ENCODE data around the gene GPR45. TPM values are rescaled to one million over a fixed set of nuclear protein-coding genes. Genes with fewer than 3 reads are reported as not detected.

The GPR45 gene
- total and polyA plus RNA-seq, 3 donors from 2014 or later = 0.68 to 0.74 TPM; not detected in 1

DNA sequence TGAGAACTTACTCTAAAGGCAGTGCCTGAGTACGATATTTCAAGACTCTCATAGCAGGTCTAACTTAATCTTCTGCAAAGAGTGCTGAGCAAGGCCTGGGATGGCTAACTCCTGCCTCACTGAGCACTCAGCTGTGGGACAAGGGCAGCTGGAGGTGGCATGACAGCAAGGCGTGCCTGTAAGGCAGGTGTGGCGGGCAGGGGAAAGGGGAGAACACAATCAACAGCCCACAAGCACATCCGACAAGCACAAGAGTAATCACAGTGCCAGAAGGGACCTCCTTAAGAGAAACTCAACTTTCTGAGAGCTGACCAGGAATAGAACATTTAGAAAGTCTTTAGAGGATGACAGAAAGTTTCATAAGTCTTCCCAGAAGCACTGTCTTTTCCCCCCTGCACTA lies 42.0 kb downstream of the GPR45 start:
- WGBS, 2 donors = 93 to 95% methylated on average over 4 of the region's 4 CpGs
- TF ChIP-seq POLR2A (IDR thresholded peaks at IDR 0.05) = no peak
- TF ChIP-seq, protein P1, sequence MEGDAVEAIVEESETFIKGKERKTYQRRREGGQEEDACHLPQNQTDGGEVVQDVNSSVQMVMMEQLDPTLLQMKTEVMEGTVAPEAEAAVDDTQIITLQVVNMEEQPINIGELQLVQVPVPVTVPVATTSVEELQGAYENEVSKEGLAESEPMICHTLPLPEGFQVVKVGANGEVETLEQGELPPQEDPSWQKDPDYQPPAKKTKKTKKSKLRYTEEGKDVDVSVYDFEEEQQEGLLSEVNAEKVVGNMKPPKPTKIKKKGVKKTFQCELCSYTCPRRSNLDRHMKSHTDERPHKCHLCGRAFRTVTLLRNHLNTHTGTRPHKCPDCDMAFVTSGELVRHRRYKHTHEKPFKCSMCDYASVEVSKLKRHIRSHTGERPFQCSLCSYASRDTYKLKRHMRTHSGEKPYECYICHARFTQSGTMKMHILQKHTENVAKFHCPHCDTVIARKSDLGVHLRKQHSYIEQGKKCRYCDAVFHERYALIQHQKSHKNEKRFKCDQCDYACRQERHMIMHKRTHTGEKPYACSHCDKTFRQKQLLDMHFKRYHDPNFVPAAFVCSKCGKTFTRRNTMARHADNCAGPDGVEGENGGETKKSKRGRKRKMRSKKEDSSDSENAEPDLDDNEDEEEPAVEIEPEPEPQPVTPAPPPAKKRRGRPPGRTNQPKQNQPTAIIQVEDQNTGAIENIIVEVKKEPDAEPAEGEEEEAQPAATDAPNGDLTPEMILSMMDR (IDR thresholded peaks at IDR 0.05) = no peak
- Histone ChIP-seq H3K27ac (no peak overlapping the region), H3K4me3 (no peak overlapping the region), H3K4me1 (no peaks in the 10 kb centered on the region), H3K36me3 (ENCODE audit: low read depth, missing control alignments) (no peaks in the 10 kb centered on the region), H3K9me3 (no peaks in the 10 kb centered on the region), H3K27me3 (no peaks in the 10 kb centered on the region)
- intact Hi-C loops (cut with DNase I; ENCODE audit: low total_unique reads) = no loop called here
- no peak for DNase-seq

DNA sequence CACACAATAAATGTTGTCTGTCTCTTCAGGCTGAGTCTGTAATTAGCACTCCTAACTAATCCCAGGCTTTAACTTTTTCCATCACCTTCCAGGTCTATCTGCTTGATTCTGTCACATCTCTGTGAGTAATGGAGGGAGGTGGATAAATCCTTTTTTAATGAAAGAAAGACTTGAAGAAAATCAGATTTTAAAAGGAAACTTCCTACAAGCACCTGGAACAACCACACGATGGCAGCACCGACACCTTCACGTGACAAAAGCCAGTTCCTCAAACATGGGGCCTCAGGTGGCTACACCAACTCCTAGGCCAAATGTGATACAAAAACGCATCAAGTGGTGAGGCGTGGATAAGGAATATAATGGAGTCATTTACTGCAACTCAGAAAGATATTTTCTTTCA lies 46.1 kb downstream of the GPR45 start:
- H3K4me3 ChIP-seq = no peak overlapping the region
- intact Hi-C loops (cut with DNase I; ENCODE audit: low total_unique reads) = no loop called here
- H3K27me3 ChIP-seq = no peaks in the 10 kb centered on the region
- H3K36me3 ChIP-seq (ENCODE audit: low read depth, missing control alignments) = no peaks in the 10 kb centered on the region
- no peak overlapping the region for H3K27ac ChIP-seq
- no peaks in the 10 kb centered on the region for H3K4me1 ChIP-seq
- 57 to 60% methylated on average over 5 of the region's 5 CpGs for WGBS, 2 donors
- no peaks in the 10 kb centered on the region for H3K9me3 ChIP-seq
- DNase-seq = peak; percentile 40
- TF ChIP-seq, protein P1 (IDR thresholded peaks at IDR 0.05) = peak in 2 of 3 experiments; percentile 12 to 27
- no peak for TF ChIP-seq POLR2A (IDR thresholded peaks at IDR 0.05)

DNA sequence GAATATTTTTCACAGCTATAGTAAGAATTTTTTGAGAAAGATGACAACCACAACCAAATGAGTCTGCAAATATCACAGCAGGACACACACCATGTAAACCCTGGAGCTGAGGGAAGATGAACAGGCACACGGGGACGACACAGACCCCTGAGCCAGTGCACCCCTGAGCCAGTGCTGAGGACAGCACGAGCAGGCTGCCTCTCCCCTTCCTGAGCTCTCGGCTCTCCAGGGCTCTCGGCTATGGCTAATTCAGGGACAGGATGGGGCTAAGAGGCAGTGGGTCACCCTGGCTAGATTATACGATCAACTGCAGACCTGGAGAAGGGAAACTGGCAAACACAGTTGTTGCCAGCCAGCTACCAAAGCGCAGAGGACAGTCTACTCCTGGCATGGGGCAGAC lies 46.6 kb downstream of the GPR45 start:
- no peak for DNase-seq
- H3K9me3 ChIP-seq = no peaks in the 10 kb centered on the region
- no peak overlapping the region for H3K27ac ChIP-seq
- H3K27me3 ChIP-seq = no peaks in the 10 kb centered on the region
- H3K4me1 ChIP-seq = no peaks in the 10 kb centered on the region
- intact Hi-C loops (cut with DNase I; ENCODE audit: low total_unique reads) = no loop called here
- WGBS, 2 donors = 92 to 94% methylated on average over 7 of the region's 7 CpGs
- TF ChIP-seq, protein P1 (IDR thresholded peaks at IDR 0.05) = no peak
- TF ChIP-seq POLR2A (IDR thresholded peaks at IDR 0.05) = no peak
- H3K4me3 ChIP-seq = no peak overlapping the region
- no peaks in the 10 kb centered on the region for H3K36me3 ChIP-seq (ENCODE audit: low read depth, missing control alignments)

DNA sequence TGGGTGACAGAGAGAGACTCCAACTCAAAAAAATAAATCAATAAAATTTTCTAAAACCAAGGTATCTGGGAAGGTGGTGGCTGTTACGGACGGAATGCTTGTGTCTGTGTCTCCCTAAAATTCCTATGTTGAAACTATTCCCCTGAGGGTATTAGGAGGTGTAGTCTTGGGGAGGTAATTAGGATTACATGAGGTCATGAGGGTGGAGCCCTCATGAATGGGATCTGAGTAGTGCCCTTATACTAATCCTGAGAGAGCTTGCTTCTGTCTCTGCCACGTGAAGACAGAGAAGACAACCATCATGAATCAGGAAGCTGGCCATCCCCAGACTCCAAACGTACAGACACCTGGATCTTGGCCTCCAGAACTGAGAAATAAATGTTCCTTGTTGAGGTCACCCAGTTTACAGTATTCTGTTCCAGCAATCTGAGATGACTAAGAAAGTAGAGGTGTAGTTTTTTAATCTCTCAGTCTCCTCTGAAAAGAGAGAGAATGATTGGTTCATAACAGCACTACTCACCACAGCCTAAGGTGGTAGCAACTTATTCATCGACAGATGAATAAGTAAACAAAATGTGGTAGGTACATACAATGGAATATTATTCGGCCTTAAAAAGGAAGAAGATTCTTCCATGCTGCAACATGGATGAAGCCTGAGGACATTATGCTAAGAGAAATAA lies 49.6 kb downstream of the GPR45 start:
- DNase-seq = no peak
- 92 to 94% methylated on average over 6 of the region's 6 CpGs for WGBS, 2 donors
- Histone ChIP-seq H3K4me3 (no peak overlapping the region), H3K36me3 (ENCODE audit: low read depth, missing control alignments) (no peaks in the 10 kb centered on the region), H3K4me1 (no peaks in the 10 kb centered on the region), H3K27ac (no peak overlapping the region), H3K27me3 (no peaks in the 10 kb centered on the region), H3K9me3 (no peaks in the 10 kb centered on the region)
- no peak for TF ChIP-seq POLR2A (IDR thresholded peaks at IDR 0.05)
- TF ChIP-seq, protein P1 (IDR thresholded peaks at IDR 0.05) = no peak
- intact Hi-C loops (cut with DNase I; ENCODE audit: low total_unique reads) = no loop called here

DNA sequence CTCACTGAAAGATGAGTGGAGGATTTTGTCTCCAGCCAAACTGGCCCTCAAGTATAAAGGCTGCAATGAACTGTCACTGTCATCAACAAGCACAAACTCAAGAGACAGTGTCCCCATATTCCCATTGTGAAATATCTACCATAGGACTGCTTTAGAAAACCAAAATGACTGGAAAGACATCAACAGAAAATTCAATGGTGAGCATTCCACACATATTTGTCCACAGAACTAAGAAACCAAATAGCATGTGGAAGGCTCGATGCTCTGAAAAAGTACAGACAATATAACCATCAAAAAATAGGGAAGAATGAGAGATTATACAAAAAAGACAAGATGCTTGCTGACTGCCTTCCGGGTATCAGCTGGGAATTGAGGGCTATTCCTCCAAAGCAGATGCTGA lies 50.4 kb downstream of the GPR45 start:
- 81 to 96% methylated on average over 2 of the region's 2 CpGs for WGBS, 2 donors
- Histone ChIP-seq H3K9me3 (no peaks in the 10 kb centered on the region), H3K4me3 (no peak overlapping the region), H3K36me3 (ENCODE audit: low read depth, missing control alignments) (no peaks in the 10 kb centered on the region), H3K27me3 (no peaks in the 10 kb centered on the region), H3K27ac (no peak overlapping the region), H3K4me1 (no peaks in the 10 kb centered on the region)
- DNase-seq = no peak
- TF ChIP-seq POLR2A (IDR thresholded peaks at IDR 0.05) = no peak
- TF ChIP-seq, protein P1 (IDR thresholded peaks at IDR 0.05) = no peak
- intact Hi-C loops (cut with DNase I; ENCODE audit: low total_unique reads) = no loop called here
